Left lung (tissue), 10 donors: ENCODE measurements around the gene FAHD1. TPM values are rescaled to one million over a fixed set of nuclear protein-coding genes. Genes with fewer than 3 reads are reported as not detected.

ENCODE experiments used
- ATAC-seq: fragments of 200-7000 bp; cut with Tn5 transposase; one replicate; pipeline ENCODE4 v1.9.1; 2020; ENCODE audit warnings: moderate library complexity
- DNase-seq, 4 donors: peaks; one replicate each; pipeline ENCODE4 v3.0.0-alpha.2; 2013 to 2020
- H3K27ac ChIP-seq, 2 donors: fragments of 200-600 bp; sonication (generic) in 1 of 2; one replicate each; pipeline versions ENCODE4 v1.5.0 to v1.8.0; 2020 to 2021
- H3K27me3 ChIP-seq, 2 donors: fragments of 200-600 bp; sonication (generic) in 1 of 2; one replicate each; pipeline versions ENCODE4 v1.5.0 to v1.8.0; 2020 to 2021
- H3K36me3 ChIP-seq, 2 donors: fragments of 200-600 bp; sonication (generic) in 1 of 2; one replicate each; pipeline versions ENCODE4 v1.5.0 to v1.8.0; 2020 to 2021
- H3K4me1 ChIP-seq, 2 donors: fragments of 200-600 bp; one replicate each; pipeline ENCODE4 v1.8.0; 2021
- H3K4me3 ChIP-seq, 2 donors: fragments of 200-600 bp; sonication (generic) in 1 of 2; one replicate each; pipeline versions ENCODE4 v1.5.0 to v1.8.0; 2020 to 2021; ENCODE audit warnings: mild to moderate bottlenecking in 1 of 2
- H3K9me3 ChIP-seq, 2 donors: fragments of 200-600 bp; sonication (generic) in 1 of 2; one replicate each; pipeline versions ENCODE4 v1.5.0 to v1.8.0; 2020 to 2021
- CTCF ChIP-seq, 2 donors: fragments of 200-600 bp; sonication (generic) in 1 of 2; IDR thresholded peaks; one replicate each; pipeline versions ENCODE4 v1.5.0 to v1.8.0; 2021; ENCODE audit warnings: antibody characterized with exemption in 2 of 2
- intact Hi-C, 2 donors: fragments of 100-400 bp; cut with DNase I; formaldehyde crosslinking; loops; one replicate each; pipeline versions ENCODE4 v1.11.2 to v1.14.2; 2022
- polyA plus RNA-seq, 6 donors: library from polyadenylated mRNA; unstranded; fragments of 120-200 nt; gene quantifications; one replicate each; pipeline ENCODE4 v1.2.1, GENCODE V29; 2013; ENCODE audit not compliant: insufficient read length in 6 of 6
- total RNA-seq, 2 donors: library from RNA; stranded (reverse); fragmentation: NEBNext Ultra II Directional; extraction: Animal tissue kit (Norgen Biotek cat#: 25700); gene quantifications; one replicate each; pipeline ENCODE4 v1.2.1, GENCODE V29; 2021
- donor health status: DM: no; HTN: yes; CAD: no.
- donor health status: DM: no; HTN: no; CAD: no.

The FAHD1 gene
- total and polyA plus RNA-seq, 8 donors = 17.4 to 23.2 (median 19.9) TPM

GRCh38 chr16:1787056-1787321 is 40.0 kb upstream of the FAHD1 start:
- DNase-seq (no peak), ATAC-seq (no peak)
- TF ChIP-seq CTCF (IDR thresholded peaks at IDR 0.05) = no peak
- H3K36me3 ChIP-seq = peaks cover 0 to 65% of the 10 kb centered on the region in 2 donors
- no peaks in the 10 kb centered on the region for H3K9me3 ChIP-seq
- H3K4me3 ChIP-seq = no peak overlapping the region
- peaks cover 0 to 27% of the 10 kb centered on the region in 2 donors for H3K4me1 ChIP-seq
- H3K27me3 ChIP-seq = no peaks in the 10 kb centered on the region
- H3K27ac ChIP-seq = no peak overlapping the region
- intact Hi-C loops = no loop called here

- DNase-seq = peak in 2 of 4 donors; percentile 27 to 63
- ATAC-seq = no peak
- H3K4me3 ChIP-seq = no peak overlapping the region
- intact Hi-C loops = no loop called here
- no peak overlapping the region for H3K27ac ChIP-seq
- no peak for TF ChIP-seq CTCF (IDR thresholded peaks at IDR 0.05)
- peaks cover 0 to 27% of the 10 kb centered on the region in 2 donors for H3K4me1 ChIP-seq
- no peaks in the 10 kb centered on the region for H3K27me3 ChIP-seq
- no peaks in the 10 kb centered on the region for H3K9me3 ChIP-seq
- peaks cover 0 to 70% of the 10 kb centered on the region in 2 donors for H3K36me3 ChIP-seq
These were observed 39.5 kb upstream of the FAHD1 start for GRCh38 chr16:1787322-1788094.

GRCh38 chr16:1788095-1788707 is 38.8 kb upstream of the FAHD1 start:
- H3K9me3 ChIP-seq = no peaks in the 10 kb centered on the region
- intact Hi-C loops = no loop called here
- H3K4me3 ChIP-seq = no peak overlapping the region
- no peak for ATAC-seq
- peaks cover 0 to 70% of the 10 kb centered on the region in 2 donors for H3K36me3 ChIP-seq
- H3K4me1 ChIP-seq = peaks cover 0 to 26% of the 10 kb centered on the region in 2 donors
- DNase-seq = peak in 2 of 4 donors; percentile 24 to 80
- TF ChIP-seq CTCF (IDR thresholded peaks at IDR 0.05) = no peak
- no peak overlapping the region for H3K27ac ChIP-seq
- H3K27me3 ChIP-seq = no peaks in the 10 kb centered on the region

- Histone ChIP-seq H3K27me3 (no peaks in the 10 kb centered on the region), H3K36me3 (peaks cover 0 to 70% of the 10 kb centered on the region in 2 donors), H3K27ac (no peak overlapping the region), H3K4me3 (no peak overlapping the region), H3K4me1 (peaks cover 0 to 21% of the 10 kb centered on the region in 2 donors), H3K9me3 (no peaks in the 10 kb centered on the region)
- DNase-seq (peak in 2 of 4 donors; percentile 29 to 65), ATAC-seq (no peak)
- TF ChIP-seq CTCF (IDR thresholded peaks at IDR 0.05) = no peak
- intact Hi-C loops = no loop called here
These were observed 38.3 kb upstream of the FAHD1 start for GRCh38 chr16:1788708-1789100.

GRCh38 chr16:1789643-1790045 is 37.4 kb upstream of the FAHD1 start:
- Histone ChIP-seq H3K4me1 (peaks cover 0 to 12% of the 10 kb centered on the region in 2 donors), H3K27ac (no peak overlapping the region), H3K4me3 (no peak overlapping the region), H3K27me3 (no peaks in the 10 kb centered on the region), H3K36me3 (peaks cover 0 to 70% of the 10 kb centered on the region in 2 donors), H3K9me3 (no peaks in the 10 kb centered on the region)
- no peak for ATAC-seq
- DNase-seq = peak in 1 of 4 donors; percentile 24
- intact Hi-C loops = no loop called here
- no peak for TF ChIP-seq CTCF (IDR thresholded peaks at IDR 0.05)
